Fibroblast of lung (primary cell): ENCODE measurements around the gene DCDC2. TPM values are rescaled to one million over a fixed set of nuclear protein-coding genes. Genes with fewer than 3 reads are reported as not detected.

Experiments used
- DNase-seq, 2 donors: peaks; one replicate each; pipeline versions ENCODE4 v3.0.0 to v3.0.0-alpha.2; 2010; ENCODE audit warnings: low read depth in 2 of 2
- H2AFZ ChIP-seq: 2 replicates; pipeline ENCODE4 v1.5.1; 2012; ENCODE audit warnings: low read length, control low read depth, inconsistent platforms
- H3K27ac ChIP-seq: 2 replicates; pipeline ENCODE4 v1.5.1; 2011; ENCODE audit warnings: low read length, control low read depth; ENCODE audit not compliant: insufficient read depth
- H3K27me3 ChIP-seq: 2 replicates; pipeline ENCODE4 v1.5.1; 2011; ENCODE audit warnings: mild to moderate bottlenecking, low read length; ENCODE audit not compliant: control insufficient read depth, insufficient read depth
- H3K36me3 ChIP-seq: 2 replicates; pipeline ENCODE4 v1.5.1; 2011; ENCODE audit warnings: low read length; ENCODE audit not compliant: control insufficient read depth, insufficient read depth
- H3K4me1 ChIP-seq: 2 replicates; pipeline ENCODE4 v1.5.1; 2011; ENCODE audit warnings: low read length; ENCODE audit not compliant: control insufficient read depth, insufficient read depth; ENCODE audit errors: extremely low read depth
- H3K4me2 ChIP-seq: 2 replicates; pipeline ENCODE4 v1.5.1; 2011; ENCODE audit warnings: low read length, control low read depth; ENCODE audit not compliant: insufficient read depth; ENCODE audit errors: extremely low read depth
- H3K4me3 ChIP-seq, 4 experiments: fragments of 200-600 bp in 1 of 4; sonication (generic) in 1 of 4; replicated peaks in 1 of 4; 2 replicates each; pipeline ENCODE4 v1.5.1; 2011 to 2016; ENCODE audit warnings: low read length in 4 of 4, low read depth in 3 of 4, mild to moderate bottlenecking in 3 of 4, control low read depth in 2 of 4, inconsistent platforms in 1 of 4, mixed read lengths in 1 of 4; ENCODE audit not compliant: insufficient read depth in 1 of 4; ENCODE audit errors: control extremely low read depth in 1 of 4
- H3K79me2 ChIP-seq: 2 replicates; pipeline ENCODE4 v1.5.1; 2012; ENCODE audit warnings: mild to moderate bottlenecking, low read length, inconsistent platforms; ENCODE audit not compliant: control insufficient read depth, insufficient read depth
- H3K9ac ChIP-seq: 2 replicates; pipeline ENCODE4 v1.5.1; 2011; ENCODE audit warnings: mild to moderate bottlenecking, low read length, control low read depth; ENCODE audit not compliant: insufficient read depth
- H3K9me3 ChIP-seq: 2 replicates; pipeline ENCODE4 v1.5.1; 2012; ENCODE audit warnings: low read depth, low read length; ENCODE audit not compliant: control insufficient read depth, insufficient read depth
- H4K20me1 ChIP-seq: 2 replicates; pipeline ENCODE4 v1.5.1; 2011; ENCODE audit warnings: low read length; ENCODE audit not compliant: control insufficient read depth, insufficient read depth; ENCODE audit errors: extremely low read depth
- EZH2 ChIP-seq: IDR thresholded peaks from 2 replicates; pipeline ENCODE4 v1.5.1; 2012; ENCODE audit warnings: low read length, control low read depth, mild to moderate bottlenecking; ENCODE audit errors: missing control alignments
- polyA plus RNA-seq, 2 donors: library from polyadenylated mRNA; depleted of rRNA in 1 of 2; stranded (reverse) in 1 of 2; unstranded in 1 of 2; fragments of >200 nt; gene quantifications; 2 replicates each; pipeline ENCODE4 v1.2.1, GENCODE V29; 2011 to 2012; ENCODE audit warnings: missing spikeins in 1 of 2
- total RNA-seq: library from RNA; depleted of rRNA; stranded (reverse); fragments of >200 nt; gene quantifications from 2 replicates; pipeline ENCODE4 v1.2.1, GENCODE V29; 2014
- TF ChIP-seq, protein P1 (sequence below), 2 donors: IDR thresholded peaks in 1 of 2; conservative IDR thresholded peaks in 1 of 2; 1 replicate in 1 of 2; 2 replicates in 1 of 2; pipeline ENCODE4 v1.5.1; 2011 to 2012; ENCODE audit warnings: low read length in 2 of 2, control low read depth in 1 of 2, inconsistent platforms in 1 of 2, low read depth in 1 of 2, mild to moderate bottlenecking in 1 of 2

DCDC2 gene
- total and polyA plus RNA-seq, 2 donors (not counting 1 experiment from before 2014, with no cell fraction given) = 0.01 TPM; not detected in 1

DNA sequence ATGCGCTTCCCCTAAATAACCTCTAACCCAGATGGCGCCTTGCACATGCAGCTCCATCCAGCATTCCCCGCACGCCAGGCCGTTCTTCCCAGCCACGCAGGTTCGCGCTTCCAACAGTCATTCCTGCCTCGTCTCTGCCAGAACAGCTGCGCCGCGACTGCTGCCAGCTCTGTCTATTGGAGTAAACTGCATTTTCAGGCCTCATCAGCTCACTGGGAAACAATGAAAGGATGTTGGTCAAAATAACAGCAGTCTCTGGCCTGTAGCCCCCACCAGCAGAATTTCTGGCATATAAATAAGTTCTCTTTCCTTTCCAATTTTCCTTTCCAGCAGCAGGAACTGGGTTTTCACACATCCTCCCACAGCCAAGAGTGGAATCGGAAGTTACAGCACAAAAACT is 217.3 kb downstream of the DCDC2 start:
- no peaks in the 10 kb centered on the region for H3K27me3 ChIP-seq
- H3K9me3 ChIP-seq = no peaks in the 10 kb centered on the region
- no peaks in the 10 kb centered on the region for H3K4me1 ChIP-seq
- H3K36me3 ChIP-seq = no peaks in the 10 kb centered on the region
- no peak overlapping the region for H3K9ac ChIP-seq
- no peaks in the 10 kb centered on the region for H3K79me2 ChIP-seq
- H3K4me3 ChIP-seq = no peak overlapping the region
- H4K20me1 ChIP-seq = no peaks in the 10 kb centered on the region
- TF ChIP-seq, protein P1, sequence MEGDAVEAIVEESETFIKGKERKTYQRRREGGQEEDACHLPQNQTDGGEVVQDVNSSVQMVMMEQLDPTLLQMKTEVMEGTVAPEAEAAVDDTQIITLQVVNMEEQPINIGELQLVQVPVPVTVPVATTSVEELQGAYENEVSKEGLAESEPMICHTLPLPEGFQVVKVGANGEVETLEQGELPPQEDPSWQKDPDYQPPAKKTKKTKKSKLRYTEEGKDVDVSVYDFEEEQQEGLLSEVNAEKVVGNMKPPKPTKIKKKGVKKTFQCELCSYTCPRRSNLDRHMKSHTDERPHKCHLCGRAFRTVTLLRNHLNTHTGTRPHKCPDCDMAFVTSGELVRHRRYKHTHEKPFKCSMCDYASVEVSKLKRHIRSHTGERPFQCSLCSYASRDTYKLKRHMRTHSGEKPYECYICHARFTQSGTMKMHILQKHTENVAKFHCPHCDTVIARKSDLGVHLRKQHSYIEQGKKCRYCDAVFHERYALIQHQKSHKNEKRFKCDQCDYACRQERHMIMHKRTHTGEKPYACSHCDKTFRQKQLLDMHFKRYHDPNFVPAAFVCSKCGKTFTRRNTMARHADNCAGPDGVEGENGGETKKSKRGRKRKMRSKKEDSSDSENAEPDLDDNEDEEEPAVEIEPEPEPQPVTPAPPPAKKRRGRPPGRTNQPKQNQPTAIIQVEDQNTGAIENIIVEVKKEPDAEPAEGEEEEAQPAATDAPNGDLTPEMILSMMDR (conservative IDR thresholded peaks at IDR 0.05 in 1 of 2, IDR thresholded peaks at IDR 0.05 in 1 of 2; ENCODE audit: low read depth in 1 of 2, low read length in 2 of 2) = no peak
- no peak for TF ChIP-seq EZH2
- no peak for DNase-seq
- no peak overlapping the region for H2AFZ ChIP-seq
- H3K4me2 ChIP-seq = no peak overlapping the region
- H3K27ac ChIP-seq = no peak overlapping the region

DNA sequence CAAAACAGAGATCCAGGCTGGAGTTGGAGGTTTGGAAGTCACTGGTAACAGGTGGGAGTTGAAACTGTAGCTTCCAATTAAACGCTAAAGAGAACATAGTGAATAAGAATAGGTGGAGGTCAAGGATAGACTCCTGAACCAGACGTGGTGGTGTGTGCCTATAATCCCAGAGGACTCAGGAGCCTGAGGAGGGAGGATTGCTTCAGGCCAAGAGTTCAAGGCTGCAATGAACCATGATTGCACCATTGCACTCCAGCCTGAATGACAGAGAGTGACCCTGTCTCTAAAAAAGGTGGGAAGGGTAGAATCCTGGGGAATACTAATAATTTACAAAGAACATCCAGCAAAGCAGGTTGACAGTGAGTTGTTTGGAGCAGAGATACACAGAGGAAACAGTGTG is 218.2 kb downstream of the DCDC2 start:
- Histone ChIP-seq H3K36me3 (no peaks in the 10 kb centered on the region), H3K27me3 (no peaks in the 10 kb centered on the region), H4K20me1 (no peaks in the 10 kb centered on the region), H3K4me3 (no peak overlapping the region), H3K4me1 (no peaks in the 10 kb centered on the region), H3K4me2 (no peak overlapping the region), H3K9ac (no peak overlapping the region), H3K27ac (no peak overlapping the region), H2AFZ (no peak overlapping the region), H3K79me2 (no peaks in the 10 kb centered on the region), H3K9me3 (no peaks in the 10 kb centered on the region)
- no peak for TF ChIP-seq EZH2
- TF ChIP-seq, protein P1 (conservative IDR thresholded peaks at IDR 0.05 in 1 of 2, IDR thresholded peaks at IDR 0.05 in 1 of 2; ENCODE audit: low read depth in 1 of 2, low read length in 2 of 2) = no peak
- no peak for DNase-seq

DNA sequence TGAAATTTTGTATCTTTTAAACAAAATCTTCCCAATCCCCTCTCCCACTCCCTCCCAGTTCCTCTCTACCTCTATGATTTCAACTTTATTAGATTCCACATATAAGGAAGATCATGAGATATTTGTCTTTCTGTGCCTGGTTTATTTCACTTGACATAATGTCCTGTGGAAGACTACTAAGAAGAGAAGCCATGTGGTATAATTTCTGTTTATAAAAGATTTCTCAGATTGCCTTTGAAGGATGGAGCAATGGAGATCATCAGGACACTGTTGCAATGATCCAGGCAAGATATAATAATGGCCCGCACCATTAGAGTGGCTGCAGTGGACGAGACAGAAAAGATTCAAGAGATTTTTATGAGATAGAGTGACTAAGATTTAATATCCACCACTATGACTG is 218.8 kb downstream of the DCDC2 start:
- no peaks in the 10 kb centered on the region for H4K20me1 ChIP-seq
- H3K4me3 ChIP-seq = no peak overlapping the region
- DNase-seq = no peak
- H2AFZ ChIP-seq = no peak overlapping the region
- H3K27me3 ChIP-seq = no peaks in the 10 kb centered on the region
- no peaks in the 10 kb centered on the region for H3K79me2 ChIP-seq
- H3K9ac ChIP-seq = no peak overlapping the region
- no peaks in the 10 kb centered on the region for H3K36me3 ChIP-seq
- H3K9me3 ChIP-seq = no peaks in the 10 kb centered on the region
- H3K4me1 ChIP-seq = no peaks in the 10 kb centered on the region
- H3K4me2 ChIP-seq = no peak overlapping the region
- no peak overlapping the region for H3K27ac ChIP-seq
- TF ChIP-seq, protein P1 (conservative IDR thresholded peaks at IDR 0.05 in 1 of 2, IDR thresholded peaks at IDR 0.05 in 1 of 2; ENCODE audit: low read depth in 1 of 2, low read length in 2 of 2) = no peak
- no peak for TF ChIP-seq EZH2
